ENCODE data around the gene FOCAD. TPM values are rescaled to one million over a fixed set of nuclear protein-coding genes. Genes with fewer than 3 reads are reported as not detected.

The FOCAD gene
- total RNA-seq, 1 experiment from 2014 or later = 43.3 TPM

DNA sequence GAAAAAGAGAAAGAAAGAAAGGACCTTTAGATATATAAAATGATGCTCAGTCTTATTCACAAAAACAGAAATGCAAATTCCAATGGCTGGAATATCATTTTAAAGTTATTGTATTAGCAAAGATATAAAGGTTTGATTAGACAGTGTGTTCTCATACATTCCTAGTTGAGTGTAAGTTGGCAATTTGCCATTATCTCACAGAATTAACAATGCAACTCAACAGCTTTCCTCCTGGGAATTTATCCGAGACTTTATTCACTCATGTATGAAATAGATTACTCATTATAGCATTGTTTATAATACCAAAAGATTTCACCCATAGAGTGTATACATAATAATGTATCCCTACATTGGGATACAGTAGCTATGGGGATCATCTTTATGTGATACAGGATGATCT lies 34.7 kb upstream of the FOCAD start:
- Histone ChIP-seq H3K9ac (ENCODE audit: extremely low read depth, insufficient read length, low read length) (no peak overlapping the region), H2BK5ac (ENCODE audit: insufficient read length, low read length) (no peak overlapping the region), H2BK20ac (ENCODE audit: low read depth, low read length, poor library complexity, severe bottlenecking) (no peak overlapping the region), H3K9me3 (ENCODE audit: control insufficient read depth, low read depth, low read length) (no peaks in the 10 kb centered on the region), H2AK5ac (ENCODE audit: insufficient read length, low read length) (no peak overlapping the region), H2BK120ac (ENCODE audit: low read depth, low read length, poor library complexity, severe bottlenecking) (no peak overlapping the region), H3T11ph (ENCODE audit: low read length) (no peak overlapping the region), H2BK12ac (ENCODE audit: insufficient read length, low read depth, low read length) (no peak overlapping the region), H3K18ac (ENCODE audit: insufficient read length, low read depth, low read length) (no peak overlapping the region), H3K27me3 (ENCODE audit: insufficient read depth, low read length) (no peaks in the 10 kb centered on the region), H3K4me2 (ENCODE audit: insufficient read depth, insufficient read length, low read length) (no peak overlapping the region), H3K79me1 (ENCODE audit: insufficient read depth, low read depth, low read length, poor library complexity, severe bottlenecking) (no peaks in the 10 kb centered on the region), H3K14ac (ENCODE audit: insufficient read depth, low read length) (no peak overlapping the region), H3K23ac (ENCODE audit: insufficient read length, low read depth, low read length) (no peak overlapping the region), H2AFZ (ENCODE audit: low read length) (no peak overlapping the region), H3K4me1 (ENCODE audit: insufficient read depth, low read length) (peaks cover 2% of the 10 kb centered on the region; the same call in 1 of the 2 replicates), H4K20me1 (ENCODE audit: control insufficient read depth, insufficient read depth, insufficient read length) (no peaks in the 10 kb centered on the region), H4K8ac (replicated peaks; ENCODE audit: insufficient read length, low read depth, low read length) (no peak overlapping the region), H4K5ac (ENCODE audit: insufficient read length, low read depth, low read length) (no peak overlapping the region), H3K4ac (ENCODE audit: low read depth, low read length) (no peak overlapping the region), H2BK15ac (ENCODE audit: low read depth, low read length) (no peak overlapping the region), H3K56ac (ENCODE audit: insufficient read length, low read depth, low read length) (no peak overlapping the region), H3K79me2 (ENCODE audit: insufficient read depth, low read length) (no peaks in the 10 kb centered on the region), H3K23me2 (ENCODE audit: insufficient read length, low read depth, low read length, poor library complexity, severe bottlenecking) (no peaks in the 10 kb centered on the region), H3K27ac (ENCODE audit: insufficient read length, low read depth, low read length) (no peak overlapping the region), H4K91ac (ENCODE audit: insufficient read length, low read depth, low read length) (no peak overlapping the region)
- Mint-ChIP-seq H3K4me3 (no peak overlapping the region), H3K27me3 (ENCODE audit: low read depth) (no peaks in the 10 kb centered on the region; the same call in none of the 2 replicates), H3K4me1 (peaks cover 4 to 6% of the 10 kb centered on the region in 2 experiments), H3K36me3 (ENCODE audit: insufficient read depth in 1 of 3, low read depth in 3 of 3) (peaks cover 0 to 5% (median 0%) of the 10 kb centered on the region in 3 experiments; a peak in 2 of 7 replicates), H3K27ac (no peak overlapping the region), H3K9me3 (peaks cover 0 to 5% of the 10 kb centered on the region in 2 experiments; a peak in 1 of 5 replicates)
- TF ChIP-seq, protein P1, sequence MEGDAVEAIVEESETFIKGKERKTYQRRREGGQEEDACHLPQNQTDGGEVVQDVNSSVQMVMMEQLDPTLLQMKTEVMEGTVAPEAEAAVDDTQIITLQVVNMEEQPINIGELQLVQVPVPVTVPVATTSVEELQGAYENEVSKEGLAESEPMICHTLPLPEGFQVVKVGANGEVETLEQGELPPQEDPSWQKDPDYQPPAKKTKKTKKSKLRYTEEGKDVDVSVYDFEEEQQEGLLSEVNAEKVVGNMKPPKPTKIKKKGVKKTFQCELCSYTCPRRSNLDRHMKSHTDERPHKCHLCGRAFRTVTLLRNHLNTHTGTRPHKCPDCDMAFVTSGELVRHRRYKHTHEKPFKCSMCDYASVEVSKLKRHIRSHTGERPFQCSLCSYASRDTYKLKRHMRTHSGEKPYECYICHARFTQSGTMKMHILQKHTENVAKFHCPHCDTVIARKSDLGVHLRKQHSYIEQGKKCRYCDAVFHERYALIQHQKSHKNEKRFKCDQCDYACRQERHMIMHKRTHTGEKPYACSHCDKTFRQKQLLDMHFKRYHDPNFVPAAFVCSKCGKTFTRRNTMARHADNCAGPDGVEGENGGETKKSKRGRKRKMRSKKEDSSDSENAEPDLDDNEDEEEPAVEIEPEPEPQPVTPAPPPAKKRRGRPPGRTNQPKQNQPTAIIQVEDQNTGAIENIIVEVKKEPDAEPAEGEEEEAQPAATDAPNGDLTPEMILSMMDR (conservative IDR thresholded peaks at IDR 0.05) = no peak
- no CpG with 5 or more reads among the region's 1 CpG for WGBS (ENCODE audit: extremely low coverage, insufficient read length, low lambda C conversion rate)
- no peak for DNase-seq
